Liver (tissue), 9 donors: ENCODE measurements around the gene ZNF566. TPM values are rescaled to one million over a fixed set of nuclear protein-coding genes. Genes with fewer than 3 reads are reported as not detected.
A peak's percentile ranks its signal among the peaks of the same experiment; 100 is the strongest.

ENCODE experiments used
- DNase-seq: peaks from one replicate; pipeline ENCODE4 v3.0.0-alpha.2; 2017; ENCODE audit warnings: low spot score
- H3K27ac ChIP-seq, 2 donors: one replicate each; pipeline ENCODE4 v1.7.0; 2013; ENCODE audit warnings: inconsistent platforms in 2 of 2, low read length in 2 of 2, control low read depth in 1 of 2, low read depth in 1 of 2, mild to moderate bottlenecking in 1 of 2
- H3K27me3 ChIP-seq, 4 donors: one replicate each; pipeline versions ENCODE4 v1.6.1 to v1.7.0; 2013; ENCODE audit warnings: low read length in 3 of 4, inconsistent platforms in 1 of 4, mild to moderate bottlenecking in 1 of 4, moderate library complexity in 1 of 4; ENCODE audit not compliant: control insufficient read depth in 4 of 4, insufficient read depth in 4 of 4
- H3K36me3 ChIP-seq, 4 donors: one replicate each; pipeline versions ENCODE4 v1.6.1 to v1.7.0; 2013; ENCODE audit warnings: low read length in 3 of 4, mild to moderate bottlenecking in 3 of 4, low read depth in 1 of 4, moderate library complexity in 1 of 4; ENCODE audit not compliant: control insufficient read depth in 4 of 4, insufficient read depth in 3 of 4
- H3K4me1 ChIP-seq, 4 donors: one replicate each; pipeline versions ENCODE4 v1.6.1 to v1.7.0; 2013; ENCODE audit warnings: low read length in 3 of 4, mild to moderate bottlenecking in 3 of 4, moderate library complexity in 1 of 4; ENCODE audit not compliant: control insufficient read depth in 4 of 4, insufficient read depth in 4 of 4
- H3K4me3 ChIP-seq, 3 donors: one replicate each; pipeline versions ENCODE4 v1.6.1 to v1.7.0; 2013; ENCODE audit warnings: low read length in 3 of 3, control low read depth in 1 of 3, low read depth in 1 of 3, mild to moderate bottlenecking in 1 of 3
- H3K9ac ChIP-seq, 2 donors: one replicate each; pipeline ENCODE4 v1.7.0; 2013; ENCODE audit warnings: low read length in 2 of 2, mild to moderate bottlenecking in 2 of 2, moderate library complexity in 2 of 2, control low read depth in 1 of 2, low read depth in 1 of 2
- H3K9me3 ChIP-seq, 4 donors: one replicate each; pipeline versions ENCODE4 v1.6.1 to v1.7.0; 2013; ENCODE audit warnings: low read length in 3 of 4; ENCODE audit not compliant: control insufficient read depth in 4 of 4
- ATF3 ChIP-seq: IDR thresholded peaks from 2 replicates; pipeline ENCODE4 v1.6.1; 2016; ENCODE audit warnings: antibody characterized with exemption
- CTCF ChIP-seq: fragments of 150-350 bp; IDR thresholded peaks from 2 replicates; pipeline ENCODE4 v1.5.1; 2017; ENCODE audit warnings: improper control_type of control experiment, low read depth, low read length; ENCODE audit not compliant: missing input control
- FOXA1 ChIP-seq: IDR thresholded peaks from 2 replicates; pipeline ENCODE4 v1.6.1; 2016; ENCODE audit warnings: antibody characterized with exemption
- FOXA2 ChIP-seq: IDR thresholded peaks from 2 replicates; pipeline ENCODE4 v1.6.1; 2016; ENCODE audit warnings: antibody characterized with exemption
- GABPA ChIP-seq, 2 donors: IDR thresholded peaks in 1 of 2; conservative IDR thresholded peaks in 1 of 2; 2 replicates each; pipeline ENCODE4 v1.6.1; 2016; ENCODE audit warnings: antibody characterized with exemption in 2 of 2, mild to moderate bottlenecking in 1 of 2, moderate library complexity in 1 of 2
- HNF4A ChIP-seq, 2 donors: conservative IDR thresholded peaks; 2 replicates each; pipeline ENCODE4 v1.6.1; 2016; ENCODE audit warnings: antibody characterized with exemption in 2 of 2, mild to moderate bottlenecking in 2 of 2
- HNF4G ChIP-seq: IDR thresholded peaks from 2 replicates; pipeline ENCODE4 v1.6.1; 2016; ENCODE audit warnings: antibody characterized with exemption
- MAX ChIP-seq: IDR thresholded peaks from 2 replicates; pipeline ENCODE4 v1.6.1; 2016; ENCODE audit warnings: antibody characterized with exemption
- NR2F2 ChIP-seq: IDR thresholded peaks from 2 replicates; pipeline ENCODE4 v1.6.1; 2016; ENCODE audit warnings: antibody characterized with exemption
- RAD21 ChIP-seq, 2 donors: IDR thresholded peaks; 2 replicates each; pipeline ENCODE4 v1.6.1; 2016; ENCODE audit warnings: antibody characterized with exemption in 2 of 2, mild to moderate bottlenecking in 2 of 2
- REST ChIP-seq: IDR thresholded peaks from 2 replicates; pipeline ENCODE4 v1.6.1; 2016; ENCODE audit warnings: antibody characterized with exemption, mild to moderate bottlenecking
- RXRA ChIP-seq, 2 donors: IDR thresholded peaks; 2 replicates each; pipeline ENCODE4 v1.6.1; 2017 to 2018; ENCODE audit warnings: antibody characterized with exemption in 2 of 2, mild to moderate bottlenecking in 1 of 2
- SP1 ChIP-seq: IDR thresholded peaks from 2 replicates; pipeline ENCODE4 v1.6.1; 2018; ENCODE audit warnings: antibody characterized with exemption, mild to moderate bottlenecking
- TAF1 ChIP-seq: conservative IDR thresholded peaks from 2 replicates; pipeline ENCODE4 v1.6.1; 2016; ENCODE audit warnings: antibody characterized with exemption, mild to moderate bottlenecking
- YY1 ChIP-seq: IDR thresholded peaks from 2 replicates; pipeline ENCODE4 v1.6.1; 2016; ENCODE audit warnings: antibody characterized with exemption, mild to moderate bottlenecking
- ZBTB33 ChIP-seq: IDR thresholded peaks from 2 replicates; pipeline ENCODE4 v1.6.1; 2016; ENCODE audit warnings: antibody characterized with exemption
- WGBS: extraction: QIAGEN DNeasy Blood & Tissue Kit; methylation state at CpG from one replicate; pipeline ENCODE4 v1.1.7; 2013; 5-methylcytosine and 5-hydroxymethylcytosine counted together
- polyA plus RNA-seq, 2 donors: library from polyadenylated mRNA; stranded (reverse) in 1 of 2; unstranded in 1 of 2; fragments of 200-250 nt in 1 of 2; fragments of >200 nt in 1 of 2; fragmentation: Nextera tagmentation in 1 of 2; extraction: Ambion mirVana in 1 of 2; gene quantifications; one replicate each; pipeline versions ENCODE4 v1.2.1 to v1.2.3, GENCODE V29; 2013 to 2015
- total RNA-seq, 2 donors: library from RNA; depleted of rRNA; stranded (reverse); fragments of >200 nt; gene quantifications; one replicate each; pipeline ENCODE4 v1.2.3, GENCODE V29; 2014
- donor health status: healthy.
- donor health status: healthy.
- donor health status: healthy.
- donor health status: healthy.
- donor health status: healthy.

ZNF566 gene
- total and polyA plus RNA-seq, 4 donors: 1.5 to 11.1 (median 6.3) TPM

GRCh38 chr19:36528194-36528920 is 39.0 kb upstream of the ZNF566 start, which contains the start of gene ZNF260 (continued):
- peak in 1 of 2 donors; percentile 82 for TF ChIP-seq GABPA (IDR thresholded peaks at IDR 0.05 in 1 of 2, conservative IDR thresholded peaks at IDR 0.05 in 1 of 2)
- TF ChIP-seq FOXA2: no peak
- TF ChIP-seq RXRA (IDR thresholded peaks at IDR 0.05): peak; percentile 44 to 46

- Histone ChIP-seq H3K27me3 (no peaks in the 10 kb centered on the region), H3K4me3 (peak overlapping the region; percentile 69 to 82 (median 75)), H3K9ac (peak overlapping the region; percentile 70 to 74), H3K27ac (peak overlapping the region; percentile 83 to 88), H3K9me3 (peaks cover 9 to 26% (median 20%) of the 10 kb centered on the region in 4 donors), H3K36me3 (peaks cover 6 to 19% (median 14%) of the 10 kb centered on the region in 4 donors), H3K4me1 (peaks cover 0 to 17% (median 10%) of the 10 kb centered on the region in 4 donors)
- TF ChIP-seq FOXA1 (no peak), ZBTB33 (no peak), HNF4G (no peak), TAF1 (no peak), MAX (no peak), HNF4A (conservative IDR thresholded peaks at IDR 0.05) (no peak), ATF3 (no peak), REST (no peak), CTCF (no peak), FOXA2 (no peak), RAD21 (IDR thresholded peaks at IDR 0.05) (no peak), NR2F2 (no peak), YY1 (no peak), SP1 (no peak), RXRA (IDR thresholded peaks at IDR 0.05) (no peak)
- 1% methylated on average over 13 of the region's 13 CpGs for WGBS
- no peak for DNase-seq
These were observed 38.5 kb upstream of the ZNF566 start for GRCh38 chr19:36527873-36528193.
